Right lobe of liver (tissue), 6 donors: ENCODE measurements around the gene GALNT12. TPM values are rescaled to one million over a fixed set of nuclear protein-coding genes. Genes with fewer than 3 reads are reported as not detected.

Experiments
- ATAC-seq, 4 donors: fragments of 200-7000 bp; cut with Tn5 transposase; one replicate each; pipeline ENCODE4 v1.9.1; 2020; ENCODE audit warnings: mild to moderate bottlenecking in 4 of 4, moderate library complexity in 4 of 4
- DNase-seq, 3 donors: peaks; one replicate each; pipeline ENCODE4 v3.0.0-alpha.2; 2020
- H3K27ac ChIP-seq, 3 donors: fragments of 200-600 bp; one replicate each; pipeline ENCODE4 v1.8.0; 2022
- H3K27me3 ChIP-seq, 2 donors: fragments of 200-600 bp; one replicate each; pipeline ENCODE4 v1.8.0; 2022
- H3K36me3 ChIP-seq, 4 donors: fragments of 200-600 bp; sonication (generic) in 1 of 4; one replicate each; pipeline versions ENCODE4 v1.5.1 to v1.8.0; 2017 to 2022; ENCODE audit warnings: control low read depth in 1 of 4
- H3K4me1 ChIP-seq, 4 donors: fragments of 200-600 bp; sonication (generic) in 1 of 4; one replicate each; pipeline versions ENCODE4 v1.5.1 to v1.8.0; 2017 to 2022; ENCODE audit warnings: control low read depth in 1 of 4
- H3K4me3 ChIP-seq, 3 donors: fragments of 200-600 bp; one replicate each; pipeline ENCODE4 v1.8.0; 2022
- H3K9me3 ChIP-seq, 4 donors: fragments of 200-600 bp; sonication (generic) in 1 of 4; one replicate each; pipeline versions ENCODE4 v1.5.1 to v1.8.0; 2017 to 2022; ENCODE audit warnings: control low read depth in 1 of 4
- POLR2A ChIP-seq: fragments of 450-650 bp; IDR thresholded peaks from one replicate; pipeline ENCODE4 v1.6.1; 2017; ENCODE audit warnings: antibody characterized with exemption, mild to moderate bottlenecking
- whole genome bisulfite sequencing: methylation state at CpG from one replicate; pipeline ENCODE4 v1.1.6; 2018; ENCODE audit warnings: low coverage, low lambda C conversion rate; ENCODE audit not compliant: insufficient coverage; ENCODE audit errors: missing lambda C conversion rate; 5-methylcytosine and 5-hydroxymethylcytosine counted together
- intact Hi-C, 2 donors: fragments of 100-400 bp; cut with DNase I; formaldehyde crosslinking; loops; one replicate each; pipeline versions ENCODE4 v1.11.2 to v1.14.1; 2022
- total RNA-seq, 6 experiments: library from RNA; depleted of rRNA in 2 of 6; stranded (reverse); fragments of >200 nt in 2 of 6; fragmentation: NEBNext Ultra II Directional in 3 of 6; extraction: Animal tissue kit (Norgen Biotek cat#: 25700) in 3 of 6; gene quantifications; one replicate each; pipeline versions ENCODE4 v1.1.0 to v1.2.4, GENCODE V29; 2016 to 2023
- TF ChIP-seq, protein P1 (sequence below), 4 donors: fragments of 200-600 bp in 3 of 4; fragments of 450-650 bp in 1 of 4; IDR thresholded peaks; one replicate each; pipeline versions ENCODE4 v1.5.1 to v1.8.0; 2016 to 2022; ENCODE audit warnings: antibody characterized with exemption in 4 of 4, mild to moderate bottlenecking in 2 of 4
- donor health status: DM: no; HTN: yes; CAD: no.
- donor health status: DM: no; HTN: no; CAD: no.
- donor health status: DM: no; HTN: no; CAD: no.
- donor health status: DM: no; HTN: yes; CAD: no.
- donor health status: DM: no; HTN: yes; CAD: no.

The GALNT12 gene
- total RNA-seq, 6 experiments from 2014 or later: 0.06 to 1.1 (median 0.30) TPM; not detected in 1

DNA sequence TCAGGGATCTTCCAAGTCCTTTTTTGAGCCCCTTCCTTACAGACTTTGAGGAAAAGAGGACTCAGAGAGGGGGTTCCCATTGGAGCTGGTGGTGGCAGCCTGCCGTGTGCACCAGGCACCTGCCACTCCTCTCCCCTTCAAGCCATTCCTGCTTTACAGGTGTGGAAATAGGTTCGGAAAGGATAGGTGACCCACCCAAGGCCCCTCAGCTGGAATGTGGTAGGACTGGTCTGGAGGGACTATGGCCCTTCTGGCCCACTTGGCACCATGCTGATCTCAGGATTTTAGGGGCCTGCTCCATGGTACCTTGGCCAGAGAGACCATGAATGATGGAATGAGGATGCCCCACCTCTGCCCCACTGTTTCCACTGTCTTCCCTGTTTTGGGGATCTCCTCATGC, 1.4 kb downstream of the GALNT12 start:
- H3K4me3 ChIP-seq: no peak overlapping the region
- no peak for ATAC-seq

DNA sequence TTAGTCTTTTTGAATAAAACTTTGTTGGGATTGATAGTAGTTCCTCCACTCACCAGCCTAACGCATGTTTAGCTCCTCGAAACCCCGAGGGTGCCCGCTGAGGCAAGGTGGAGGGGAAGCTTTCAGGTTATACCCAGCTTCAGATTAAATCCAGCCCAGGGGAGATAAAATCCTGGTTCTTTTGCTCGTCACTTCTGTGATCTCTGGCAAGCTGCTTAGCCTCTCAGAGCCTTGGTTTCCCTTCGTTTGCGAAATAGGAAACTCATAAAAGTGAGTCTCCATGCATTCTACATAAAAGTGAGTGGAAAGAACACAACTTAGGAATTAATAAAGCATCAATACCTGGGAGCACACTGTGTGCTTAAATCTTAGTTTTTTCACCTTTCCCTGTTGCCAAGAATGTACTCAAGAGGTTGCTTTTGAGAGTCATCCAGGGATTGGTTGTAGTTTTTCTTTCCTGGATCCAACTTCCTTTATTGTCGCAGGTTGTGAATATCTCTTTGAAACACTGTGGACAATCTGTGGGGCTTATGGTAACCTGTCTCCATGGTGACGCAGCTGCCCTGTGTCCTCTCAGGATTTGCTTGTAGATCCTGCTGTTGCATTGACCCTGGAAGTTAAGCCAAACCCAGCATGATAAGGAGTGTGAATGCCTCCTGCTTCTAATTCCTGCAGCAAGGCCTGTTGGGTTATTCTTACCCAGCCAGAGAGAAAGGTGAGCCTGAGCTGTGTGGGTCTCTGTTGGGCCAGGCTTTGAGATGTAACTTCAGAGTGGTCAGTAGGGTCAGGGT, 2.0 kb downstream of the GALNT12 start:
- no peaks in the 10 kb centered on the region for H3K36me3 ChIP-seq
- no peak overlapping the region for H3K4me3 ChIP-seq
- no peaks in the 10 kb centered on the region for H3K9me3 ChIP-seq
- WGBS: 60% methylated on average over 8 of the region's 9 CpGs
- H3K4me1 ChIP-seq: peaks cover 0 to 5% (median 0%) of the 10 kb centered on the region in 4 donors
- no peak for TF ChIP-seq POLR2A
- TF ChIP-seq, protein P1, sequence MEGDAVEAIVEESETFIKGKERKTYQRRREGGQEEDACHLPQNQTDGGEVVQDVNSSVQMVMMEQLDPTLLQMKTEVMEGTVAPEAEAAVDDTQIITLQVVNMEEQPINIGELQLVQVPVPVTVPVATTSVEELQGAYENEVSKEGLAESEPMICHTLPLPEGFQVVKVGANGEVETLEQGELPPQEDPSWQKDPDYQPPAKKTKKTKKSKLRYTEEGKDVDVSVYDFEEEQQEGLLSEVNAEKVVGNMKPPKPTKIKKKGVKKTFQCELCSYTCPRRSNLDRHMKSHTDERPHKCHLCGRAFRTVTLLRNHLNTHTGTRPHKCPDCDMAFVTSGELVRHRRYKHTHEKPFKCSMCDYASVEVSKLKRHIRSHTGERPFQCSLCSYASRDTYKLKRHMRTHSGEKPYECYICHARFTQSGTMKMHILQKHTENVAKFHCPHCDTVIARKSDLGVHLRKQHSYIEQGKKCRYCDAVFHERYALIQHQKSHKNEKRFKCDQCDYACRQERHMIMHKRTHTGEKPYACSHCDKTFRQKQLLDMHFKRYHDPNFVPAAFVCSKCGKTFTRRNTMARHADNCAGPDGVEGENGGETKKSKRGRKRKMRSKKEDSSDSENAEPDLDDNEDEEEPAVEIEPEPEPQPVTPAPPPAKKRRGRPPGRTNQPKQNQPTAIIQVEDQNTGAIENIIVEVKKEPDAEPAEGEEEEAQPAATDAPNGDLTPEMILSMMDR (IDR thresholded peaks at IDR 0.05): no peak
- intact Hi-C loops: no loop called here
- no peaks in the 10 kb centered on the region for H3K27me3 ChIP-seq
- ATAC-seq (no peak), DNase-seq (no peak)
- H3K27ac ChIP-seq: no peak overlapping the region

More for the DNA sequence above, 1.4 kb downstream of the GALNT12 start:
- Histone ChIP-seq H3K4me1 (peaks cover 0 to 5% (median 0%) of the 10 kb centered on the region in 4 donors), H3K27me3 (no peaks in the 10 kb centered on the region), H3K36me3 (no peaks in the 10 kb centered on the region), H3K9me3 (no peaks in the 10 kb centered on the region), H3K27ac (no peak overlapping the region)
- no peak for DNase-seq
- intact Hi-C loops: no loop called here
- TF ChIP-seq, protein P1 (IDR thresholded peaks at IDR 0.05): no peak
- no peak for TF ChIP-seq POLR2A
- 40% methylated on average over 1 of the region's 2 CpGs for WGBS

DNA sequence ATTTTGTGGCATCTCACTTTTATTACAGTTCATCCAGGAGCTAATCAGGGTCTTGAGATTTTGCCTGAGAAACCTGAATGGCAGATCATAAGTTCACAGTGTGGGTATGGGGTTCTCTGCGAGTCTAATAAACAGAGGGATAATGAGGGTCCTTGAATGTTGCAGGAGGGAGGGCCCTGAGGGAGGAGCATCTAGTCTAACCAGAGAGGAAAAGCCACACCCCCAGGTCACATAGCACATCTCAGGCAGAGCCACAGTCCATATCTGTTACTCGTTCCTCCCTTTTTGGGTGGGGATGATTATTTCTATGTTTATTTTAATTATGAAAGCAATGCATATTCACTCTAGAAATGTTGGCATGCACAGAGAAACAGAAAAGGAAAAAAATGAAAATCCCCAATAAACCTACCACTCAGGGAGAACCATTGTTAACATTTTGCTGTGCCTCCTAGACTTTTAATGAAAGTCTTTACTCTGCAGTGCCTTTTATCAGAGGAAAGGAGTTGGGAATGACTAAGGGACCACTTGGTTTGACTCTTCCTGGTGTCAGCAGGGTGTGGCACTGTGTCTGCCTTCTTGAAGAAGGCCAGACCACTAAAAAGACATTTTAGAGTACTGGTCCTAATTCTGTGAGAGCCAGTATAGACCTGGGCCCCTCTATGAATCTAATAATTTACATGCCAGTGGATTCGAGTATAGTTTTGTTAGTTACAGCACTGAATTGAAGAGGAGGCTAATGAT, 2.8 kb downstream of the GALNT12 start:
- no peak for ATAC-seq
- DNase-seq: no peak
- 54% methylated on average over 3 of the region's 3 CpGs for WGBS

DNA sequence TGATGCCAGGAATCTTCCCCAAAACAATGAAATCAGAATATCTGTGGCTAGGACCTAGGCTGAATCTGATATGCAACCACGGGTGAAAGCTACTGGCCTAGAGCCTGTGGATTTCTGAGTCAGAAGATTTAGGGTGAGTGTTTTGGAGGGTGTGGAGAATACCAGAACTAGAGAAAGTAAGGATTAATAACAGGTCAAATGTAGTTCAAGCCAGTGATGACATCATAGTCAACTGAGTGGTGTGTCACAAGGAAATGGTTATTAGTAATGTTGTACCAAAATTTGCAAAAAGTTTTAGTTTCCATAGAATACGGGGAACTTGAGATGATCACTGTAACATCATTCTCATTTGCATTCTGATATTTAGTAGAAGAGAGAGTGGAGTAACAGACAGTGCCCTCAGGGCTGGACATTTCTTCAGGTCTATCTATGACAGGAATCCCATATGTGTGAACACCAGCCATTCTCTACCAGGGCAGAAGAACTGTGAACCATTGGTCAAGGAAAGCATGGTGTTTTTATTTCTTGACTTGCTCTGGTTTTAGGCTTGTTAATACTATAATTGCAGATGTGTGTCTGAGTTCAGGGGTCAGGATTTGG, 3.7 kb downstream of the GALNT12 start:
- H3K9me3 ChIP-seq: no peaks in the 10 kb centered on the region
- H3K27me3 ChIP-seq: no peaks in the 10 kb centered on the region
- WGBS: 66% methylated on average over 2 of the region's 2 CpGs
- intact Hi-C loops: no loop called here
- H3K27ac ChIP-seq: no peak overlapping the region
- no peak overlapping the region for H3K4me3 ChIP-seq
- no peak for DNase-seq
- TF ChIP-seq, protein P1 (IDR thresholded peaks at IDR 0.05): no peak
- no peak for TF ChIP-seq POLR2A
- H3K36me3 ChIP-seq: no peaks in the 10 kb centered on the region
- H3K4me1 ChIP-seq: peaks cover 0 to 5% (median 0%) of the 10 kb centered on the region in 4 donors
- peak in 1 of 4 donors; percentile 41 for ATAC-seq

More for the DNA sequence above, 2.8 kb downstream of the GALNT12 start:
- no peaks in the 10 kb centered on the region for H3K36me3 ChIP-seq
- peaks cover 0 to 5% (median 0%) of the 10 kb centered on the region in 4 donors for H3K4me1 ChIP-seq
- no peak overlapping the region for H3K27ac ChIP-seq
- H3K9me3 ChIP-seq: no peaks in the 10 kb centered on the region
- H3K4me3 ChIP-seq: no peak overlapping the region
- no peaks in the 10 kb centered on the region for H3K27me3 ChIP-seq
- intact Hi-C loops: no loop called here
- no peak for TF ChIP-seq POLR2A
- TF ChIP-seq, protein P1 (IDR thresholded peaks at IDR 0.05): no peak
